CD4-positive, alpha-beta T cell (primary cell): ENCODE results near the gene KLHDC8B. TPM values are rescaled to one million over a fixed set of nuclear protein-coding genes. Genes with fewer than 3 reads are reported as not detected.
A peak's percentile ranks its signal among the peaks of the same experiment; 100 is the strongest.

Source experiments
- ATAC-seq: fragments of 200-7000 bp; cut with Tn5 transposase; one replicate; pipeline ENCODE4 v1.10.0; 2022; ENCODE audit warnings: mild to moderate bottlenecking; ENCODE audit not compliant: poor library complexity
- CTCF ChIA-PET: fragments of 350-600 bp; sonication (Branson Sonifier 250); formaldehyde crosslinking; loops from one replicate; lab custom pipeline; 2021; ENCODE audit warnings: antibody characterized with exemption, inconsistent platforms; lab: Charles Lee
- POLR2A ChIA-PET: fragments of 350-600 bp; sonication (Branson Sonifier 250); formaldehyde crosslinking; loops from one replicate; lab custom pipeline; 2021; ENCODE audit warnings: antibody characterized with exemption, inconsistent platforms; lab: Charles Lee
- DNase-seq, 14 experiments: peaks; one replicate each; pipeline ENCODE4 v3.0.0-alpha.2; 2013 to 2020; ENCODE audit warnings: mixed read lengths in 2 of 14
- H3K27ac ChIP-seq, 2 donors: one replicate each; pipeline versions ENCODE4 v1.5.1 to v1.7.0; 2013; ENCODE audit warnings: low read length in 2 of 2, low read depth in 1 of 2, mild to moderate bottlenecking in 1 of 2
- H3K27me3 ChIP-seq, 2 experiments: 1 replicate in 1 of 2; 2 replicates in 1 of 2; pipeline versions ENCODE4 v1.6.1 to v1.7.0; 2013; ENCODE audit warnings: low read length in 2 of 2, control low read depth in 1 of 2, mild to moderate bottlenecking in 1 of 2, moderate library complexity in 1 of 2; ENCODE audit not compliant: insufficient read depth in 2 of 2, control insufficient read depth in 1 of 2
- H3K36me3 ChIP-seq: one replicate; pipeline ENCODE4 v1.6.1; 2013; ENCODE audit warnings: low read length, control low read depth; ENCODE audit not compliant: insufficient read depth
- H3K4me1 ChIP-seq: one replicate; pipeline ENCODE4 v1.6.1; 2013; ENCODE audit warnings: low read length, control low read depth; ENCODE audit not compliant: insufficient read depth
- H3K4me3 ChIP-seq: one replicate; pipeline ENCODE4 v1.5.1; 2013; ENCODE audit warnings: mild to moderate bottlenecking, low read length, moderate library complexity
- H3K9me3 ChIP-seq, 2 experiments: 1 replicate in 1 of 2; 2 replicates in 1 of 2; pipeline versions ENCODE4 v1.6.1 to v1.7.0; 2013; ENCODE audit warnings: low read length in 2 of 2, mild to moderate bottlenecking in 2 of 2, control low read depth in 1 of 2, moderate library complexity in 1 of 2; ENCODE audit not compliant: control insufficient read depth in 1 of 2, insufficient read depth in 1 of 2
- H3K27ac Mint-ChIP-seq: one replicate; pipeline ENCODE4 v1.8.0; 2020; ENCODE audit warnings: mixed read lengths
- H3K27me3 Mint-ChIP-seq: one replicate; pipeline ENCODE4 v1.8.0; 2021; ENCODE audit warnings: mixed read lengths
- H3K36me3 Mint-ChIP-seq: one replicate; pipeline ENCODE4 v1.8.0; 2021; ENCODE audit warnings: low read depth, mixed read lengths
- H3K4me1 Mint-ChIP-seq: one replicate; pipeline ENCODE4 v1.8.0; 2021; ENCODE audit warnings: low read depth, mixed read lengths
- H3K4me3 Mint-ChIP-seq: one replicate; pipeline ENCODE4 v1.8.0; 2020; ENCODE audit warnings: mild to moderate bottlenecking, mixed read lengths
- H3K9me3 Mint-ChIP-seq: one replicate; pipeline ENCODE4 v1.8.0; 2020; ENCODE audit warnings: mixed read lengths
- intact Hi-C, 2 experiments: fragments of 100-400 bp; cut with DNase I in 1 of 2; cut with micrococcal nuclease in 1 of 2; formaldehyde crosslinking; loops; one replicate each; pipeline versions ENCODE4 v1.15.1 to v1.9.0; 2023 to 2025; cut with DNase I, micrococcal nuclease
- total RNA-seq, 174 experiments: library from RNA in 2 of 174; stranded (reverse) in 2 of 174; gene quantifications; one replicate each; pipeline ENCODE4 v1.2.3 and lab custom pipeline; 2021 to 2026
- TF ChIP-seq, protein P1 (sequence below): fragments of 200-600 bp; IDR thresholded peaks from one replicate; pipeline ENCODE4 v1.8.0; 2022; ENCODE audit warnings: antibody characterized with exemption, mild to moderate bottlenecking

KLHDC8B gene
- total RNA-seq, 2 experiments from 2014 or later: 1.2 to 1.6 TPM

DNA sequence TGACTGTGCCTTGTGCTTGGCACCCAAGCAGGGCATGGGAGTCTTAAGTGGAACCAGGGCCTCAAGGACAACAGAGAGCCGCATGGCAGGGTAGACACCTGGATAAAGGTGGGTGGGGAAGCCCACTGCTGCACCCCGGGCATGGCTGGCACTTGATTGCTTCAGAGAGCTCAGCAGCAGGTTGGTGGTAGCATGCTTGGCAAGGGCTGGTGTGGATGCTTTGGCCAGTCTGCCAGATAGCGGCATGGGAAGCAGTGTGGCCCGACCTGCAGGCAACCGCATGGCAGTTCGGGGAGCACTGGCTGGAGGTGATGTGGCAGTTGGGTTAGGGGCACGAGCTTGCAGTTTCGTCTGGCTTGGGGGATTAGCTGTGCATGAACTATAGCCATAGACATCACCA, 7.8 kb upstream of the KLHDC8B start:
- peaks cover 23% of the 10 kb centered on the region for H3K4me1 ChIP-seq
- peaks cover 0 to 7% of the 10 kb centered on the region in 2 experiments for H3K9me3 ChIP-seq
- no peak overlapping the region for H3K27ac ChIP-seq
- H3K27ac Mint-ChIP-seq: peak overlapping the region; percentile 47
- ATAC-seq (no peak), DNase-seq (no peak)
- H3K36me3 ChIP-seq: peaks cover 21% of the 10 kb centered on the region
- no peaks in the 10 kb centered on the region for H3K27me3 Mint-ChIP-seq
- H3K36me3 Mint-ChIP-seq: peaks cover 36% of the 10 kb centered on the region
- ChIA-PET POLR2A (interaction anchor here (1.1 to 1.7 kb wide), 2 partner anchors 70 to 134 kb away, joined by 3 read pairs; partner anchors contain the start of gene IMPDH2), CTCF (no interaction called here)
- peaks cover 31% of the 10 kb centered on the region for H3K4me1 Mint-ChIP-seq
- intact Hi-C loops: loop anchor here (2.0 to 10.0 kb wide), 2 partner anchors 43 to 249 kb away; partner anchors contain the start of genes ARIH2 (in 1 of the 2) and USP19 (in 1 of the 2)
- H3K4me3 ChIP-seq: no peak overlapping the region
- no peaks in the 10 kb centered on the region for H3K27me3 ChIP-seq
- no peaks in the 10 kb centered on the region for H3K9me3 Mint-ChIP-seq
- TF ChIP-seq, protein P1, sequence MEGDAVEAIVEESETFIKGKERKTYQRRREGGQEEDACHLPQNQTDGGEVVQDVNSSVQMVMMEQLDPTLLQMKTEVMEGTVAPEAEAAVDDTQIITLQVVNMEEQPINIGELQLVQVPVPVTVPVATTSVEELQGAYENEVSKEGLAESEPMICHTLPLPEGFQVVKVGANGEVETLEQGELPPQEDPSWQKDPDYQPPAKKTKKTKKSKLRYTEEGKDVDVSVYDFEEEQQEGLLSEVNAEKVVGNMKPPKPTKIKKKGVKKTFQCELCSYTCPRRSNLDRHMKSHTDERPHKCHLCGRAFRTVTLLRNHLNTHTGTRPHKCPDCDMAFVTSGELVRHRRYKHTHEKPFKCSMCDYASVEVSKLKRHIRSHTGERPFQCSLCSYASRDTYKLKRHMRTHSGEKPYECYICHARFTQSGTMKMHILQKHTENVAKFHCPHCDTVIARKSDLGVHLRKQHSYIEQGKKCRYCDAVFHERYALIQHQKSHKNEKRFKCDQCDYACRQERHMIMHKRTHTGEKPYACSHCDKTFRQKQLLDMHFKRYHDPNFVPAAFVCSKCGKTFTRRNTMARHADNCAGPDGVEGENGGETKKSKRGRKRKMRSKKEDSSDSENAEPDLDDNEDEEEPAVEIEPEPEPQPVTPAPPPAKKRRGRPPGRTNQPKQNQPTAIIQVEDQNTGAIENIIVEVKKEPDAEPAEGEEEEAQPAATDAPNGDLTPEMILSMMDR: no peak
- peak overlapping the region; percentile 97 for H3K4me3 Mint-ChIP-seq

DNA sequence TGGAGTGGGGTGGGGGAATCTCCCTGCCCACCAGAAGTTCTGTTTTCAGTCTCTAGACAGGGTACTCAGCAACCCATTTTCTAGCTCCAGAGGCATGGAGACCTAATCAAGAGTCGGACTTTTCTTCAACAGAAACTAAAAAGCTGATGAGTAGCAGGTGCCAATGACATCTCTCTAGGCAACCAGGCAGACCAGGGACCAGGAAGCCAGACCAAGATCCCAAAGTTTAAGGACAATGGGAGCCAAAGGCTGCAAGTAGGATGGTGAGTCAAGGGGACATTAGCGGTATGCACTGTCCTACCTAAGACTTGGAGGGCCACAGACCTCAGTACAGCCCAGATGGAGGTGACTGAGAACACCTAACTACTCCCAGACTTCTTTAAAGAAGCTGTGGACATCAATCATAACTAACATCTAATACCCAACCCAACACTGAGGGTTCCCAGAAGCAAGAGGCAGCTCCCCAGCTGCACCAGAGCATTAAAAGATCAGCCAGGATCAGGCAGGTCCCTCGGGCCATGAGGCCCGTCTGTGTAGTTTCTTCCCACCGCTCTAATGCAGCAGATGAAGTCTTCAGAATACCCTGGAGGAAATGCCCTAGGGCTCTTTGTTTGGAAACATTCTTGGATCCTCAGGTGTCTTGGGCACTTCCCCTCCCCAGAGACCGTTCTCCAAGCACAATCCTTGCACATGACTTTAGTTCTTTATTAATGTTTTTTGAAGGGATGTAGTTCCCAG, 6.2 kb upstream of the KLHDC8B start:
- Histone ChIP-seq H3K27ac (peak overlapping the region; percentile 48 to 61), H3K36me3 (peaks cover 21% of the 10 kb centered on the region), H3K4me3 (peak overlapping the region; percentile 94), H3K9me3 (peaks cover 0 to 7% of the 10 kb centered on the region in 2 experiments), H3K4me1 (peaks cover 23% of the 10 kb centered on the region), H3K27me3 (no peaks in the 10 kb centered on the region)
- H3K4me1 Mint-ChIP-seq: peaks cover 36% of the 10 kb centered on the region
- DNase-seq: no peak
- ATAC-seq: no peak
- TF ChIP-seq, protein P1: no peak
- ChIA-PET POLR2A (interaction anchor here (0.8 to 2.0 kb wide), 6 partner anchors 45 to 179 kb away, joined by 3 to 11 read pairs (median 4); partner anchors contain the start of genes IMPDH2, NDUFAF3, QRICH1 and USP19), CTCF (interaction anchor here (1.1 to 1.5 kb wide), 2 partner anchors 71 to 144 kb away, joined by 3 to 6 read pairs; no protein-coding TSS in a partner anchor)
- intact Hi-C loops: loop anchor here (2.0 to 10.0 kb wide), 3 partner anchors 44 to 250 kb away; partner anchors contain the start of genes ARIH2 (in 1 of the 2) and USP19 (in 1 of the 2)
- peaks cover 36% of the 10 kb centered on the region for H3K36me3 Mint-ChIP-seq
- peak overlapping the region; percentile 97 for H3K4me3 Mint-ChIP-seq
- H3K27me3 Mint-ChIP-seq: no peaks in the 10 kb centered on the region
- no peaks in the 10 kb centered on the region for H3K9me3 Mint-ChIP-seq
- peak overlapping the region; percentile 91 for H3K27ac Mint-ChIP-seq

DNA sequence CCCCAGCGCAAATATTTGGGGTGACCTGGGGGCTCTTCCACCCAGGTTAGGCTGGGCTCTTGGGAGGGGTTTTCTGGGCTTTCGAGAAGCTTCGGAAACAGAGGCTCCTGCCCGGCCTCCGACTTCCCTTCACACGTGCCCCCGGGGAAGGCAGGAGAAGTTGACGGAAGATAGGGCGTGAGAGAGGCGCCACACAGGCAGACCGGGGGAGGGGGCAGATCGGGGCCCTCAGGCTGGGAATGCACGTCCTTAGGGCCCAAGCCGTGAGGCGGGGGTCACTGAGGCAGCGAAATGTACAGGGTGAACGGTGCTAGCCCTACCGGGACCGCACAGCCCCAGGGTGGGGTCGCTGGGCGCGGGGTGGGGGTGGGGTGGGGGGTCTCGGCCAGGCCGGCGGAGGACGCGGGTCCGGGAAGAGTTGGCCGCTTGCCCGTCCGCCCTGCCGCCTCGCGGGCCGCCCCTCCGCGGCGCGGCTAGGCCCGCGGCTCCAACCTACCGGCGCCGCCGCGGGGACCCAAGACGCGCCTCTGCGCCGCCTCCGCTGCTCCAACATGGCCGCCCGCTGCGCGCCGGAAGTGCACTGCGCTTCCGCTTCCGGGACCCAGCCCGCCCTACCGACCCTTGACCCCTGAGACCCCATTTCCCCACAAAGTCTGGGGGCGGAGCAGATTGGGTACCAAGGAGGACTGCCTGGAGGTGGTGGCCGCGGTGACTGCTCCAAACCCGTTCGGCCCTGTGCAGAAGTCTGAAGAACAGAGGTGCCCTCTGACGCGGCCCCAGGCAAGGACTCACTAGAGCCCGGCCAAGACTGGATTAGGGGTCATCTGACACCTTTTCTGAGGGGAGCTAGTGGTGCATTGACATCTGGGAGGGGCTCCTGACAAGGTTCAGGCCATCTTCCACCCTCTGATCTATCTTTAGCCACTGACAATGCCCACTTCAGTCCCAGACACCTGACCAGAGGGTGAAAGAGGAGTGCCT, 5.3 kb upstream of the KLHDC8B start, which contains the start of gene CCDC71:
Gene CCDC71 (minus strand): TSS at position 561 of the 981 bp plus-strand sequence. CDS start 2,123 bp downstream, outside the sequence.
- Histone ChIP-seq H3K9me3 (peaks cover 0 to 7% of the 10 kb centered on the region in 2 experiments), H3K27ac (peak within 1 kb of the TSS; percentile 48 to 61), H3K4me1 (peaks cover 31% of the 10 kb centered on the region), H3K27me3 (no peaks in the 10 kb centered on the region), H3K4me3 (peak within 1 kb of the TSS; percentile 94), H3K36me3 (peaks cover 21% of the 10 kb centered on the region)
- Mint-ChIP-seq H3K36me3 (peaks cover 36% of the 10 kb centered on the region), H3K4me3 (peak within 1 kb of the TSS; percentile 97), H3K27me3 (no peaks in the 10 kb centered on the region), H3K9me3 (no peaks in the 10 kb centered on the region), H3K4me1 (peaks cover 44% of the 10 kb centered on the region), H3K27ac (peak within 1 kb of the TSS; percentile 91)
- intact Hi-C loops: loop anchor here (1.0 to 10.0 kb wide), 7 partner anchors 45 to 449 kb away; partner anchors contain the start of genes USP19 (in 2 of the 2), ARIH2 (in 1 of the 2), IP6K2 (in 1 of the 2) and QRICH1 (in 1 of the 2)
- DNase-seq: peak; percentile 55 to 89 (median 70)
- POLR2A ChIA-PET: interaction anchor here (0.7 to 2.0 kb wide), 4 partner anchors 45 to 159 kb away, joined by 4 to 11 read pairs (median 6); partner anchors contain the start of genes NDUFAF3, QRICH1, USP19 and WDR6
- ATAC-seq: peak; percentile 80
- CTCF ChIA-PET: interaction anchor here (1.5 kb wide), 1 partner anchor 72 kb away, joined by 6 read pairs; no protein-coding TSS in a partner anchor
- TF ChIP-seq, protein P1: no peak
